K562 treated with DMSO at 1 percent for 48 hours (cell line): ENCODE measurements around the gene APOL6. TPM values are rescaled to one million over a fixed set of nuclear protein-coding genes. Genes with fewer than 3 reads are reported as not detected.

ENCODE experiments used
- total RNA-seq: library from RNA; unstranded; fragments of 300-600 nt; gene quantifications from 2 replicates; pipeline ENCODE4 v1.2.3, GENCODE V29; 2022; ENCODE audit warnings: low replicate concordance; ENCODE audit errors: extremely low read depth

Gene APOL6
- total RNA-seq: not detected in 2 replicates

DNA sequence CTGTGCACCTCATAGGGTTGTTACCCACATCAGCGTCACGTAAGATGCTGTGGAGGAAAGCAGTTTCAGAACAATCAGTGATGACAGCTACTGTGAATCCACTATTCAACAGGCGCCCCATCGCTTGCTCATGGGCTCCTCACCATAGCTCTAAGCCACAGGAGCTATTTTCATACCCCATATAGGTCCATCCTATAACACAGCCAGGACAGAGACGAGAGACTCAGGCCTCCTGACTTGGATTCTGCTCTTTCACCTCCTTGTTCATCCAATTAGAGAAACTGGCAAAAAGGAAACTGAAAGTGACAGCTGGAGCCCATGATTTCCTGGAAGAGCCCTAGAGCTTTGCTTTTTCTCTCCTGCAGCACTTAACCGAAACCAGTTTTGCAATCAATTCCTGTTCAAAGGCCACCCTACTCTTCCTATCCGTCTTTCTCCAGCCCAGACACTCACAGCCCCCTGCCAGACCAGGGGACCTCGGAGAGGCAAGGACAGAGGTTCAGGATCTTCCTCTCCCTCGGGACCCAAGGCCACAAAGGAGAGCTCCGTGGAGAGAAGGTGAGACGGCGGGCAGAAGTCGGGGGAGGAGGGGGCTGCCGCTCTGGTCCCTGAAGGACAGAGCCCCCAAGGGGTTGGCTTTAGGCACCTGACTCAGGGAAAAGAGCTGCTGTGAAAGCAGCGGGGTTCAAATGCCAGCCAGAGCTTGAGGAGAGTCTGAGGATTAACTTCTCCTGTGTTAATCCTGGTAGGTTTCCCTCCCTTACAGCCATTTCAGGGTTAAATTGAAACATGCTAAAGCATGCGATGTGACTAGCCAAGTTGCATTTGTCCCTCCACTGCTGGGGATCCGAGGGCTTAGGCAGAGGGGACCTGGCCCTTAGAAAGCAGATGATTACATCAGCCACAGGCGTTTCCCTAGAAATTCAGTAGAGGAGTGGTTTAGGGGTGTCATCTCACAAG lies at the start of gene APOL6:
Gene APOL6 (plus strand): TSS at position 381 of the 960 bp plus-strand sequence. CDS start 7,980 bp downstream, outside the sequence.

DNA sequence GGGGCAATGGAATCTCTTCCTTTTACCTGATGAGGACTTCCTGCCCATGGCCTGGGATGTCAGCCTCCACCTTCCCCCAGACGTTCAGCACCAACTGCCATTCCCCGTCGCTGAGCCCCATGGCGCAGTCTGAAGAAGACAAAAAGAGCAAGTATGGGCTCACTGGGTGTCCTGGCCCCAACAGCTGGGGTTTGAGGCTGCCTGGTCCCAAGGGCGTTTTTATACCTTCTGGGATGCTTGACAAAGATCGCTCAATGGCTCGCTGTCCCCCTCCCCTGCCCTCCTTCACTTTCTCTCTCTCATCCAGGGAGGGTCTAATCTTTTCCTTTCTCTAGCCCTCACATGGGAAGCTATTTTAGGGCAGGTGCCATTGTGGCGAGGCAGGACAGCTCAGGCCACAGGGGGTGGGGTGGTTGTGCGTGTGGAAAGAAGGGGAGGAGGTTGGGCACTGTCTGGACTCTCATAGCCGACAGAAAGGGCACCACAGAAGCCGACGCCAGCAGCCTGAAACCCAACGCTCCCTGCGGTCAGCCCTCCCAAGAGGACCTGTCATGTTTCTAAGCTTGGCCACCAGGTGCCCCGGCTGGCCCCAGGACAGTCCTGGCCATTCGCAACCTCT lies 31.0 kb upstream of the APOL6 start, which contains the start of gene MB:
Gene MB (minus strand): TSS at position 193 of the 619 bp plus-strand sequence. CDS start 72 bp downstream, at position 121.

GRCh38 chr22:35717572-35717971 lies 69.3 kb downstream of the APOL6 start, which contains the start of gene APOL5:
Gene APOL5 (plus strand): TSS chr22:35717872. CDS start chr22:35717872, 0 bp downstream.

Other genes starting within 250 kb of the APOL6 start
- gene MCM5, start 248.3 kb upstream of the APOL6 start, total RNA-seq: not detected in 2 replicates
- gene RASD2, start 107.6 kb upstream of the APOL6 start, total RNA-seq: not detected in 2 replicates
- not detected in 2 replicates for gene MB, start 31.1 kb upstream of the APOL6 start, total RNA-seq
- gene APOL5, start 69.4 kb downstream of the APOL6 start, total RNA-seq: not detected in 2 replicates